Activated CD8-positive, alpha-beta memory T cell treated with anti-CD3 and anti-CD28 coated beads, Interleukin-2, amount 10 ng/mL, durations not matched to agents 7 days and 5 days (primary cell): ENCODE measurements around the gene MAP2K5. TPM values are rescaled to one million over a fixed set of nuclear protein-coding genes. Genes with fewer than 3 reads are reported as not detected.

Experiments used
- ATAC-seq: fragments of 150-1000 bp; cut with Tn5 transposase; one replicate; pipeline ENCODE4 v1.10.0; 2021; ENCODE audit warnings: moderate library complexity
- CTCF ChIA-PET: fragments of 350-600 bp; sonication (Branson Sonifier 250); formaldehyde crosslinking; loops from one replicate; lab custom pipeline; 2021; ENCODE audit warnings: antibody characterized with exemption; lab: Charles Lee
- DNase-seq: peaks from one replicate; pipeline ENCODE4 v3.0.0-alpha.2; 2020
- H3K27ac Mint-ChIP-seq: one replicate; pipeline ENCODE4 v1.8.0; 2021; ENCODE audit warnings: mild to moderate bottlenecking, mixed read lengths
- H3K27me3 Mint-ChIP-seq: one replicate; pipeline ENCODE4 v1.8.0; 2021; ENCODE audit warnings: mixed read lengths
- H3K36me3 Mint-ChIP-seq: one replicate; pipeline ENCODE4 v1.8.0; 2021; ENCODE audit warnings: mild to moderate bottlenecking, mixed read lengths
- H3K4me1 Mint-ChIP-seq: one replicate; pipeline ENCODE4 v1.8.0; 2021; ENCODE audit warnings: mixed read lengths
- H3K4me3 Mint-ChIP-seq: one replicate; pipeline ENCODE4 v1.8.0; 2021; ENCODE audit warnings: mild to moderate bottlenecking, moderate library complexity, mixed read lengths
- H3K9me3 Mint-ChIP-seq: one replicate; pipeline ENCODE4 v1.8.0; 2022; ENCODE audit warnings: low read depth, mixed read lengths
- total RNA-seq, 2 experiments: library from RNA; stranded (reverse); gene quantifications; one replicate each; pipeline ENCODE4 v1.2.3, GENCODE V29; 2021

Gene MAP2K5
- total RNA-seq, 2 experiments from 2014 or later, result 15.7 to 23.5 TPM

DNA sequence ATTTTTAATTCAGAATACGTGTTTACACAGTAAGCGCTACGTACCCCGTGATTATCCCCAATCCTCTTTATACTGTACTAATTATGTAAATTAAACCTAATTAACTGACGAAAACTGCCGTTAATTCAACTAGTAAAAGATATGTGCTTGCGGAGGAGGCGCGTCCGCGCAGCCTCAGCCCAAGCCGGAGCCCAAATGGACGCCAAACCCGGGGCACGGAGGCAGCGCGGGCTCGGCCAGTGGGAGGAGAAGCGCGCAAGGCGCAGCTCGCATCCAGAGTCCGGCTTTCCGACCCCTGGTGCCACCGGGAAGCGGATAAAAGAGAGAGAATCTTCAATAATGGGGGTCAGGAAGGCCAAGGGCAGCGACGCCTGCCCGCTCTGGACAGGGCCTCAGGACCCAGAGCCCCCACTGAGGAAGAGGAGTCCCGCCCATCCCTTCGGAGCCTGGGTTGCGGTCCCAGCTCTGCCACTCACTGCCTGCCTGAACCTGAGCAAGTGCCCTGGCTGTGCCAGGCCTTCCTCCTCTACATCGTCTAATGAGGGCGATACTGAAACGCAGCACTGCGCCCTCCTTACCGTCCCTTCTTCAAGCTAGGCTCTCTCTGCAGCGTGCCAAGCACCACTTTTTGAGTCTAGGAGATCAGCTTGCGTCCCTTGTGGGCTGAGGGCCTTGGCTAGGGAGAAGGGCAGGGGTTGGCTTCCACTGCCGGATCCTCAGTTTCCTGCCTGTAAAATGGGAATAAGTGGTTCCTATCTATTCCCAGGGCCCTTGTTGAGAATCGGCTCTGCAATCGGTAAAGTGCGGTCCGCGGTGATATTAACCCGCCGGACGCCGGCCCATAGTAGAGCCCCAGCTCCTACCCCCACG lies 277.9 kb downstream of the MAP2K5 start:
- Mint-ChIP-seq H3K27me3 (peaks cover 81% of the 10 kb centered on the region), H3K9me3 (no peaks in the 10 kb centered on the region), H3K4me3 (no peak overlapping the region), H3K27ac (no peak overlapping the region), H3K36me3 (peaks cover 4% of the 10 kb centered on the region), H3K4me1 (peaks cover 17% of the 10 kb centered on the region)
- DNase-seq (no peak), ATAC-seq (no peak)
- CTCF ChIA-PET, result interaction anchor here (1.7 kb wide), 1 partner anchor 16 kb away, joined by 7 read pairs; no protein-coding TSS in a partner anchor

DNA sequence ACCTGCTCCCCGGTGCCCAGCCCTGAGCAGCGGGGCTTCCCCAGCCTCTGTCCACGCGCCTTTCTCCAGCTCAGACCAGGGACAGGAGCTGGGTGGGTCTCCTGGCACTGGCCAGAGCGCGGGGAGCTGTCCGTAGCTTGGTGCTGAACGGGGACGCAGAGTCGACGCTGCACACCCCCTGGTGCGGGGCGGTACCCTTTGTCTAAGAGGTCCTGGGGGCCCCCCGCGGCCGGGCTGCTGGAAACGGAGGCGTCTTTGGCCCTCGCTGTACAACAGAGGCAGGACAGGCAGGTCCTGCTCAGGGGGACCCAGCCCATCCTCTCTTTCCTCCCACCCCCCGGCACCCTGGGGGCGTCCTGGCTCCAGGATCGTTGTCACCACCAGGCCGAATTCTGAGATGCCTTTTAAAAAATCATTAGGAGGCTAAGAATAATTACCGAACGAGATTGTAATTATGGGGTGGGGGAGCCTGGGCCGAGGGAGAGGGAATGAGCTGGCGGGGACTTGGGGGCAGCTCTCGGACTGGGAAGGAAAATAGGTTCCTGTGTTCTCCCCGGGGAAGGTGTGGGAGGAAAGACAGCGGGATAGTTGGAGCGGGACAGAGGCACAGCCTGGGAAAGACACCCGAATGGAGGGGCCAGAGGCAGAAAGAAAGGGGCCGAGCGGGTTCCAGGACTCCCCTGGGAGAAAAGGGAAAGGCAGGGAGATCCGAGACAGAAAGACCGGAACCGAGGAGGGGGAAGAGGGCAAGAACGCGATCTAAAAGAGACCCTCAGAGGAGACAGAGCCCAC lies 278.7 kb downstream of the MAP2K5 start:
- Mint-ChIP-seq H3K36me3 (peaks cover 4% of the 10 kb centered on the region), H3K27ac (peak overlapping the region; percentile 19)

DNA sequence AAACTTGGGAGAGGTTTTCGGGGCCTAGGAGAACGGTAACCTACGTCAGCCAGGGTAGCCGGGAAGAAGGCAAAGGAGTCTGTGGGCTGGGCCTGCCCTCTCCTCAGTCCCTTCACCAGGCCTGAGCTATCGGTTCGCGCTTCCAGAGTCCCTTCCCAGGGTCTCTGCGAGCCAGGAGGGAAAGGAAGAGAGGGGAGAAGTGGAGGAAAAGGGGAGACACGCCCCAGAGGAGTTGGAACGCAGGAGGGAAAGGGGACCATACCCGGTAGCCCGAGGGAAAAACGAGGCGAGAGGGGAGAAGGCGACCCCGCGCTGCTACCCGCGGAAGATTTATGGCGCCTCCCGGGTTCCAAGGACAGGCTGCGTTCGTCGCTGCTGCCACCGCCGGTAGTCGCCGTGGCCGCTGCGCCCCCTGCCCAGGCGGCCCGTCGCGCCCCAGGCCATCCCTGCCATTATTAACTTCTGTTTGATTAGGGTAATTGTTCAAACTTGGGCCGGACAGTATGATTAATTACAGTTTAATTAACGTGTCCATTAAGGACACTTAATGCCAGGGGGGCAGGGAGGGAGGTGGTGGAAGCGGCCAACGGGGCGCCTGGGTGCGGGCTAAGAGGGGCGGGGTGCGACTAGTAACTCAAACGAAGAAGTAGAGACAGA lies 279.4 kb downstream of the MAP2K5 start:
- DNase-seq, result no peak
- no peak overlapping the region for H3K4me3 Mint-ChIP-seq
- H3K27ac Mint-ChIP-seq, result peak overlapping the region; percentile 28
- peaks cover 87% of the 10 kb centered on the region for H3K27me3 Mint-ChIP-seq
- peaks cover 7% of the 10 kb centered on the region for H3K36me3 Mint-ChIP-seq
- peaks cover 24% of the 10 kb centered on the region for H3K4me1 Mint-ChIP-seq
- CTCF ChIA-PET, result interaction anchor here (1.7 kb wide), 1 partner anchor 14 kb away, joined by 7 read pairs; no protein-coding TSS in a partner anchor
- no peak for ATAC-seq
- peaks cover 2% of the 10 kb centered on the region for H3K9me3 Mint-ChIP-seq

More for the DNA sequence above, 278.7 kb downstream of the MAP2K5 start:
- no peaks in the 10 kb centered on the region for H3K9me3 Mint-ChIP-seq
- CTCF ChIA-PET, result interaction anchor here (1.7 kb wide), 1 partner anchor 15 kb away, joined by 7 read pairs; no protein-coding TSS in a partner anchor
- DNase-seq (peak; percentile 56), ATAC-seq (peak; percentile 51)
- H3K27me3 Mint-ChIP-seq, result peaks cover 90% of the 10 kb centered on the region
- H3K4me3 Mint-ChIP-seq, result no peak overlapping the region
- H3K4me1 Mint-ChIP-seq, result peaks cover 22% of the 10 kb centered on the region

DNA sequence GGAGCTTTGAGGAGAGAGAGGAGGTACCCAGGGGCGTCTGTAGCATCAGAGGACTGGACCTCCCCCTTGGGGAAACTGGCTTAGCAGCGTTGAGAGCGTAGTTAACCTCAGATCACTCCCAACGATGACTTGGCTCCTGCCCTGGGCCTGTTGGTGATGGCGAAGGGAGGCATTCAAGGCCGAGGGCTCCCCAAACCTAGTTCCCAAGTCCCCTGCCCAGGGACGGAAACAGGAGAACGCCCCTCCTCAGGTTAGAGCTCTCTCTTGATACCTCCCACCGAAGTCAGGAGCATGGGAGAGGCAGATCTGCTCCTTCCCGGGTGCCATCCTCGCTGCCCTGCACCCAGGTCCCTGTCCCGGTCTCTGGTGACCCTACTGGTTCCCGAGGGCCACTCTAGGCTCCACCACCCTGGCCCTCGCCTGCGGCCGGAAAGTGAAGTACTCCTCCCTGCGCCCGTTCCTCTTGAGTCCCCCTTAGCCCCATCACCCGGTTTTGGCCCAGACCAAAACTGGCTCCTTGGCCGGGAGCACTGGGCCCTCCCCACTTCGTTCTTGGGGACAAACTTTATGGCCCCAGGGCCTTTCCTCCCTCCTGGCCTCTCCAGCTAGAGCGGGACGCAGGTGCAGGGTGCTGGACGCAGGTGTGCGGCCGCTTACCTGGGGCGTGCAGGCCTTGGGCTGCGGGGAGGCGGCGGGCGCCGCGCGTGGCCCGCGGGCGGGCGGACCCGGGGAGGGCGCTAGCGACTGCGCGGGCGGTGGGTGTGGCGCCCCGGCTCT lies 280.2 kb downstream of the MAP2K5 start:
- CTCF ChIA-PET, result interaction anchor here (2.9 kb wide), 1 partner anchor 13 kb away, joined by 18 read pairs; no protein-coding TSS in a partner anchor
- peaks cover 24% of the 10 kb centered on the region for H3K4me1 Mint-ChIP-seq
- peaks cover 7% of the 10 kb centered on the region for H3K36me3 Mint-ChIP-seq
- H3K9me3 Mint-ChIP-seq, result peaks cover 2% of the 10 kb centered on the region
- no peak overlapping the region for H3K4me3 Mint-ChIP-seq
- no peak overlapping the region for H3K27ac Mint-ChIP-seq
- DNase-seq (no peak), ATAC-seq (no peak)
- H3K27me3 Mint-ChIP-seq, result peaks cover 79% of the 10 kb centered on the region

DNA sequence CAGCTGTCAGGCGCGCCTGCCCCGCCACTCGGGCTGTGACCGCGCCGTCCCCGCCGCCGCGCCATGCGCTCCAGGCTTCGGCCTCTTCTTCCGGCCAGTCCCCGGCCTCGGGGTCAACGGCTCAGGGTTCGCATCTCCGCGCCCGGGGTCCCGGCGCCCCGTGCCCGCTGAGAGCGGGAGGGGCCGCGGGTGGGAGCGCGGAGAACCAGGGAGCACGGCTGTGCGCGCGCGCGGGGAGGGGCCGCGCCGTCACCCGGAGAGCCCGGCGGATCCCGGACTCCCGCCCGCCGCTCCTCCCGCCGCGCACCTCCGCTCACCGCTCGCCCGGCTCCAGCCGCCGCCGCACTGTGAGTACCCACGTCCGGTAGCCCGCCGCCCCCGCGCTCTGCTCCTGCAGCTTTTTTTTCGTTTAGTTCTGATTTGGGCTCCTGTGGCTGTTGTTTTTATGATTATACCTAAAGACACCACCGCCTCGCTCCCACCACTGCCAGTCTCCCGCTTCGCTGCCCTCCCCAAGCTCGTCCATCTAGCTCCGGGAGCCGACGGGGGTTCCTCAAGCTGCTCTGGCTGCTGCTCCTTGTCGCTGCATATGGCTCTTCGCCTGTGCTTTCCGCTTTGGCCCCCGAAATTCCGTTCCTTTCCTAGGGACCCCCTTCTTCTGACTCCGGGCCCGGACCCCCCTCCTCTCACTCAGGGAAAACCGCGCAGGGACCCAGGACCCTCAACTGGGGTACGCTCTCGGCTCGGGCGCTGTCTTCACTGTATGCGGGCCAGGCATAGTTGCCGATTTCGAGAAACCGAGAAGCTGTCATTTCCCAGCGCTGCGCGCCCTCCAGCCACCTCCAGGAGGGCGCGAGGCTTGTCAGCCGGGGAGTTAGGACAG lies 281.1 kb downstream of the MAP2K5 start:
- Mint-ChIP-seq H3K9me3 (peaks cover 2% of the 10 kb centered on the region), H3K4me1 (peaks cover 25% of the 10 kb centered on the region), H3K27ac (peak overlapping the region; percentile 72), H3K4me3 (peak overlapping the region; percentile 53), H3K27me3 (peaks cover 76% of the 10 kb centered on the region), H3K36me3 (peaks cover 7% of the 10 kb centered on the region)
- CTCF ChIA-PET, result interaction anchor here (1.7 to 2.9 kb wide), 2 partner anchors 13 to 40 kb away, joined by 4 to 18 read pairs; no protein-coding TSS in a partner anchor
- DNase-seq (no peak), ATAC-seq (no peak)

DNA sequence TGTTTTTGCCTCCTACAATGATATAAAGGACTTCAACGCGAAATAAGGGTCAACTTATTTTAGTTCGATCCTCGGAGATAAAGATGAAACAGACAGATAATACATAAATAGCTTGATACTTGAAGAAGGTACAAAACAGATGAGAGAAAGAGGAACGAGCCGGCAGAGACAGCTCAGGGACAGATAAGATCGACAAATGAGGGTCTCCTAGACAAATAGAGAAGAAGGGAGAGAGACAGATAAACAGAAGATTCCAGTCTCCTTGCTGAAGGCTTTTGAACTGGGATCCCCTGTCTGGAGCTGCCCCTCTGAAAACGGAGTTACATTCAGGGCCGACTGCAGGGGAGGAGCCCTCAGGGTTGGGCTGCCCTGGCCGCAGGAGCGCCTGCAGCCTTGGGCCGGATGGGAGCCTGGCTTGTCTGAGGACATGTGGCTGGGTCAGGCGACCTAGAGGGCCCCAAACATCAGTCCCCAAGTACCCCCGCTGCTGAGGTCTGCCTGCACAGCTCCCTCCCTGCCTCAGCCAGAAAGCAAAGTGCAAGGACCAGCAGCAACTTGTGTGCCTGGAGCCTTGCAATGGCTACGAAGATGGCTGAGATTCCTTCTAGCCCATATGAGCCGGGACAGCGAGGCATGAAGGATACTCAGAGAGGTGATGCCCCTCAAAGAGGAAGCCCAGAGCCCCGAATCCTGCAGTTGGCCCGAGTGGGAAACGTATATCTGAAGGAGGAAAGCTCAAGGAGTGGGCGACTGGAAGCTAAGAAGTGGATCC lies 281.9 kb downstream of the MAP2K5 start:
- H3K4me3 Mint-ChIP-seq, result peak overlapping the region; percentile 53
- no peak for DNase-seq
- peak overlapping the region; percentile 2 for H3K27ac Mint-ChIP-seq
- peaks cover 80% of the 10 kb centered on the region for H3K27me3 Mint-ChIP-seq
- ATAC-seq, result no peak
- peaks cover 29% of the 10 kb centered on the region for H3K4me1 Mint-ChIP-seq
- CTCF ChIA-PET, result interaction anchor here (1.7 to 2.9 kb wide), 2 partner anchors 12 to 41 kb away, joined by 4 to 18 read pairs; no protein-coding TSS in a partner anchor
- peaks cover 2% of the 10 kb centered on the region for H3K9me3 Mint-ChIP-seq
- H3K36me3 Mint-ChIP-seq, result peaks cover 10% of the 10 kb centered on the region

DNA sequence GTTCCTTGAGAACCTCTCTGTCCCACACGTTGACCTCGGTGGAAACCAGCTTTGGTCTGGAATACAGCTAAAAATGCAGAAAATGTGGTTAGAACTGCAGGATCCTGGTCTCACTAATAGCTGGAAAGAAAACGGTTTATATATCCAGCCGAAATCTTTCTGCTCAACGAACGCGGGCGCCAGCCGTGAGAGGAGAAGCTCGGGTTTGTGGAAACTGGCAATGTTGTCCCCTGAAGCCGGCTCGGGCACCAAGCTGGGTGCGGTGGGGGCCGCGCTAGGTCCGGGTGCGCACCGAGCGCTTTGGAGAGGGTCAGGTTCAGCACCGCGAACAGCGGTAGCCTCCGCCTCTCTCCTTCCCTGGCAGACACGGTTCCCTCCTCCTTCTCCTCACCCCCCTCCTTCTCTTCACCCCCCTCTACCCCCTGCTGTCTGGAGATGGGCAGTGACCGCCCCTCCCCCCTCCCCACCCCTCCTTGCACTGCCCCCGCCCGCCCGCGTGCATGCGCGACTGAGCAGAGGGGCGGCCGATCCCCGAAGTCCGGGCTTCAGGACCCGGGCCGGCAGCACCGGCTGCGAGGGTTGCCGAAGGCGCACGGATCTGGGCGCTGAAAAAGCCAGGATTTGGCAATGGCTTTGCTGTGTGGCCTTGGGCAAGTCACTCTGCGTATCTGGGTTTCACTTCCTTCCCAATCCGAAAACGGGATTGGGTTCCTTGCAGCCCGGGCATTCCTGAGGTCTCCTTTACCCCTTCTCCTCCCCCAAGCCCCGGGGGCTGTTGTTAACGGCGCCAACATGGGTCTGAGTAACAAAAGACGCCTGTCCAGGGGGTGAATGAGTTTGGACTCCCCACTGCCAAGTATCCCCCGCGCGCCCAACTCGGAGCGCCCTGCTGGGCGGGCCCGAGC lies 282.7 kb downstream of the MAP2K5 start, which contains the start of gene SKOR1:
SKOR1 (plus strand) TSS at position 534 of the 905 bp plus-strand sequence; CDS start at position 628, 94 bp downstream.
- ATAC-seq, result no peak
- peak within 1 kb of the TSS; percentile 50 for H3K27ac Mint-ChIP-seq
- CTCF ChIA-PET, result interaction anchor here (1.7 to 2.9 kb wide), 2 partner anchors 11 to 42 kb away, joined by 4 to 18 read pairs; no protein-coding TSS in a partner anchor
- peaks cover 29% of the 10 kb centered on the region for H3K4me1 Mint-ChIP-seq
- no peak for DNase-seq
- H3K27me3 Mint-ChIP-seq, result peaks cover 76% of the 10 kb centered on the region
- H3K4me3 Mint-ChIP-seq, result peak within 1 kb of the TSS; percentile 53
- H3K36me3 Mint-ChIP-seq, result peaks cover 10% of the 10 kb centered on the region
- peaks cover 2% of the 10 kb centered on the region for H3K9me3 Mint-ChIP-seq

DNA sequence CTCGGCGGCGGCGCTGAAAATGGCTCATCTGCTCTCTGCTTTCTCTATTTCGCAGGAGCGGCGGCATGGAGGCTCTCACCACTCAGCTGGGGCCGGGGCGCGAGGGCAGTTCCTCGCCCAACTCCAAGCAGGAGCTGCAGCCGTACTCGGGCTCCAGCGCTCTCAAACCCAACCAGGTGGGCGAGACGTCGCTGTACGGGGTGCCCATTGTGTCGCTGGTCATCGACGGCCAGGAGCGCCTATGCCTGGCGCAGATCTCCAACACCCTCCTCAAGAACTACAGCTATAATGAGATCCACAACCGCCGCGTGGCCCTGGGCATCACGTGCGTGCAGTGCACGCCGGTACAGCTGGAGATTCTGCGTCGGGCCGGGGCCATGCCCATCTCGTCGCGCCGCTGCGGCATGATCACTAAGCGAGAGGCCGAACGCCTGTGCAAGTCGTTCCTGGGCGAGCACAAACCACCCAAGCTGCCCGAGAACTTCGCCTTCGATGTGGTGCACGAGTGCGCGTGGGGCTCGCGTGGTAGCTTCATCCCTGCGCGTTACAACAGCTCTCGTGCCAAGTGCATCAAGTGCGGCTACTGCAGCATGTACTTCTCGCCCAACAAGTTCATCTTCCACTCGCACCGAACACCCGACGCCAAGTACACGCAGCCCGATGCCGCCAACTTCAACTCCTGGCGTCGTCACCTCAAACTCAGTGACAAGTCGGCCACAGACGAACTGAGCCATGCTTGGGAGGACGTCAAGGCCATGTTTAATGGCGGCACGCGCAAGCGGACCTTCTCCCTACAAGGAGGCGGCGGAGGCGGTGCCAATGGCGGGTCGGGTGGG lies 283.6 kb downstream of the MAP2K5 start:
- Mint-ChIP-seq H3K36me3 (peaks cover 10% of the 10 kb centered on the region), H3K27me3 (peaks cover 76% of the 10 kb centered on the region), H3K27ac (peak overlapping the region; percentile 50), H3K9me3 (peaks cover 2% of the 10 kb centered on the region), H3K4me3 (peak overlapping the region; percentile 16), H3K4me1 (peaks cover 29% of the 10 kb centered on the region)
- ATAC-seq (no peak), DNase-seq (no peak)
- CTCF ChIA-PET, result interaction anchor here (0.8 to 2.3 kb wide), 2 partner anchors 9 to 11 kb away, joined by 3 to 9 read pairs; no protein-coding TSS in a partner anchor

DNA sequence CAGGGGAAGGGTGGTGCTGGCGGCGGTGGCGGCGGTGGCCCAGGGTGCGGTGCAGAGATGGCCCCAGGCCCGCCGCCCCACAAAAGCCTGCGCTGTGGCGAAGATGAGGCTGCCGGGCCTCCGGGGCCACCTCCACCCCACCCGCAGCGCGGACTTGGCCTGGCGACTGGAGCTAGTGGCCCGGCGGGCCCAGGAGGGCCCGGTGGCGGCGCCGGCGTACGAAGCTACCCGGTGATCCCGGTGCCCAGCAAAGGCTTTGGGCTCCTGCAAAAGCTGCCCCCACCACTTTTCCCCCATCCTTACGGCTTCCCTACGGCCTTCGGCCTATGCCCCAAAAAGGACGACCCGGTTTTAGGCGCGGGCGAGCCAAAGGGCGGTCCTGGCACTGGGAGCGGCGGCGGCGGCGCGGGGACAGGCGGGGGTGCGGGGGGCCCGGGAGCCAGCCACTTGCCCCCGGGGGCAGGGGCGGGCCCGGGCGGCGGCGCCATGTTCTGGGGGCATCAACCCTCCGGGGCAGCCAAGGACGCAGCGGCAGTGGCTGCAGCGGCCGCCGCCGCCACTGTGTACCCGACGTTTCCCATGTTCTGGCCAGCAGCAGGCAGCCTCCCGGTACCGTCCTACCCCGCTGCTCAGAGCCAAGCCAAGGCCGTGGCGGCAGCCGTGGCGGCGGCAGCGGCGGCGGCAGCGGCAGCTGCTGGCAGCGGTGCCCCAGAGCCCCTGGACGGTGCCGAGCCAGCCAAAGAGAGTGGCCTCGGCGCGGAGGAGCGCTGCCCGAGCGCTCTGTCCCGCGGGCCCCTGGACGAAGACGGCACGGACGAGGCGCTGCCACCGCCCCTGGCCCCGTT lies 284.4 kb downstream of the MAP2K5 start:
- no peak for DNase-seq
- Mint-ChIP-seq H3K27me3 (peaks cover 75% of the 10 kb centered on the region), H3K9me3 (peaks cover 2% of the 10 kb centered on the region), H3K36me3 (peaks cover 10% of the 10 kb centered on the region), H3K27ac (no peak overlapping the region), H3K4me3 (no peak overlapping the region), H3K4me1 (peaks cover 23% of the 10 kb centered on the region)
- no peak for ATAC-seq
- CTCF ChIA-PET, result interaction anchor here (0.8 to 2.3 kb wide), 3 partner anchors 8 to 302 kb away, joined by 3 to 9 read pairs (median 3); no protein-coding TSS in a partner anchor
